Breast epithelium (tissue), 4 donors: Measurements from ENCODE around the gene DNAJB1. TPM values are rescaled to one million over a fixed set of nuclear protein-coding genes. Genes with fewer than 3 reads are reported as not detected.

Experiments
- DNase-seq, 2 donors: peaks; one replicate each; pipeline ENCODE4 v3.0.0-alpha.2; 2019; ENCODE audit warnings: low spot score in 2 of 2
- H3K27ac ChIP-seq, 2 donors: fragments of 200-600 bp; sonication (generic) in 1 of 2; one replicate each; pipeline ENCODE4 v1.5.1; 2016 to 2019; ENCODE audit warnings: mild to moderate bottlenecking in 1 of 2
- H3K27me3 ChIP-seq, 2 donors: fragments of 200-600 bp; sonication (generic) in 1 of 2; one replicate each; pipeline versions ENCODE4 v1.5.1 to v1.6.0; 2017 to 2019; ENCODE audit warnings: control low read depth in 1 of 2, mild to moderate bottlenecking in 1 of 2
- H3K36me3 ChIP-seq: fragments of 200-600 bp; one replicate; pipeline ENCODE4 v1.5.1; 2019
- H3K4me1 ChIP-seq, 2 donors: fragments of 200-600 bp; sonication (generic); one replicate each; pipeline ENCODE4 v1.5.1; 2016 to 2019; ENCODE audit warnings: control low read depth in 1 of 2
- H3K4me3 ChIP-seq, 3 donors: fragments of 200-600 bp; sonication (generic); 1 replicate in 2 of 3; 2 replicates in 1 of 3; pipeline ENCODE4 v1.5.1; 2016 to 2019; ENCODE audit warnings: mild to moderate bottlenecking in 3 of 3, moderate library complexity in 2 of 3
- H3K9me3 ChIP-seq, 2 donors: fragments of 200-600 bp; sonication (generic) in 1 of 2; one replicate each; pipeline ENCODE4 v1.5.1; 2016 to 2019; ENCODE audit warnings: control low read depth in 1 of 2
- CTCF ChIP-seq, 3 donors: fragments of 450-650 bp; IDR thresholded peaks; one replicate each; pipeline ENCODE4 v1.5.1; 2016 to 2017; ENCODE audit warnings: antibody characterized with exemption in 3 of 3, mild to moderate bottlenecking in 3 of 3, moderate library complexity in 3 of 3
- POLR2A ChIP-seq: fragments of 450-650 bp; IDR thresholded peaks from one replicate; pipeline ENCODE4 v1.6.1; 2016; ENCODE audit warnings: antibody characterized with exemption, mild to moderate bottlenecking, moderate library complexity
- POLR2AphosphoS5 ChIP-seq, 3 donors: sonication (generic); formaldehyde crosslinking; IDR thresholded peaks; one replicate each; pipeline ENCODE4 v1.6.1; 2017; ENCODE audit warnings: antibody characterized with exemption in 3 of 3
- intact Hi-C: fragments of 100-400 bp; cut with DNase I; formaldehyde crosslinking; loops from one replicate; pipeline ENCODE4 v1.15.1; 2023; ENCODE audit warnings: low total_unique reads
- total RNA-seq, 3 donors: library from RNA; depleted of rRNA; stranded (reverse); fragments of >200 nt; gene quantifications; one replicate each; pipeline ENCODE4 v1.1.0, GENCODE V29; 2016

DNAJB1 gene
- total RNA-seq, 3 donors from 2014 or later: 59.0 to 166 (median 102) TPM

- peak overlapping the region; percentile 88 to 96 (median 92) for H3K4me3 ChIP-seq
- H3K36me3 ChIP-seq: no peaks in the 10 kb centered on the region
- TF ChIP-seq CTCF (IDR thresholded peaks at IDR 0.05) (no peak), POLR2A (no peak), POLR2AphosphoS5 (IDR thresholded peaks at IDR 0.05) (no peak)
- DNase-seq: no peak
- H3K27ac ChIP-seq: peak overlapping the region; percentile 87 to 91
- H3K27me3 ChIP-seq: no peaks in the 10 kb centered on the region
- no peaks in the 10 kb centered on the region for H3K9me3 ChIP-seq
- H3K4me1 ChIP-seq: peaks cover 9 to 18% of the 10 kb centered on the region in 2 donors
- intact Hi-C loops: no loop called here
Observed at GRCh38 chr19:14495672-14496028, 22.5 kb downstream of the DNAJB1 start.

GRCh38 chr19:14494910-14495671 is 23.1 kb downstream of the DNAJB1 start:
- H3K36me3 ChIP-seq: no peaks in the 10 kb centered on the region
- intact Hi-C loops: no loop called here
- H3K4me1 ChIP-seq: peaks cover 9 to 18% of the 10 kb centered on the region in 2 donors
- peak overlapping the region; percentile 88 to 96 (median 92) for H3K4me3 ChIP-seq
- no peaks in the 10 kb centered on the region for H3K9me3 ChIP-seq
- TF ChIP-seq CTCF (IDR thresholded peaks at IDR 0.05): no peak
- no peak for TF ChIP-seq POLR2A
- no peak for TF ChIP-seq POLR2AphosphoS5 (IDR thresholded peaks at IDR 0.05)
- no peak for DNase-seq
- no peaks in the 10 kb centered on the region for H3K27me3 ChIP-seq
- peak overlapping the region; percentile 87 to 91 for H3K27ac ChIP-seq

GRCh38 chr19:14494411-14494810 is 23.8 kb downstream of the DNAJB1 start:
- TF ChIP-seq POLR2AphosphoS5 (IDR thresholded peaks at IDR 0.05) (no peak), POLR2A (no peak), CTCF (IDR thresholded peaks at IDR 0.05) (no peak)
- Histone ChIP-seq H3K9me3 (no peaks in the 10 kb centered on the region), H3K27ac (peak overlapping the region; percentile 87 to 91), H3K4me3 (peak overlapping the region in 2 of 3 donors; percentile 92 to 96), H3K27me3 (no peaks in the 10 kb centered on the region), H3K36me3 (no peaks in the 10 kb centered on the region), H3K4me1 (peaks cover 9 to 18% of the 10 kb centered on the region in 2 donors)
- intact Hi-C loops: no loop called here
- no peak for DNase-seq

GRCh38 chr19:14492756-14493337 is 25.4 kb downstream of the DNAJB1 start:
- Histone ChIP-seq H3K4me3 (no peak overlapping the region), H3K27me3 (no peaks in the 10 kb centered on the region), H3K36me3 (no peaks in the 10 kb centered on the region), H3K9me3 (no peaks in the 10 kb centered on the region), H3K27ac (no peak overlapping the region), H3K4me1 (peaks cover 9 to 18% of the 10 kb centered on the region in 2 donors)
- DNase-seq: no peak
- TF ChIP-seq POLR2A: no peak
- no peak for TF ChIP-seq POLR2AphosphoS5 (IDR thresholded peaks at IDR 0.05)
- intact Hi-C loops: no loop called here

GRCh38 chr19:14487370-14488125 is 30.6 kb downstream of the DNAJB1 start:
- no peak overlapping the region for H3K4me3 ChIP-seq
- no peak for DNase-seq
- no peaks in the 10 kb centered on the region for H3K27me3 ChIP-seq
- no peak overlapping the region for H3K27ac ChIP-seq
- intact Hi-C loops: no loop called here
- H3K36me3 ChIP-seq: no peaks in the 10 kb centered on the region
- no peaks in the 10 kb centered on the region for H3K4me1 ChIP-seq
- TF ChIP-seq POLR2AphosphoS5 (IDR thresholded peaks at IDR 0.05) (no peak), POLR2A (no peak), CTCF (IDR thresholded peaks at IDR 0.05) (no peak)
- no peaks in the 10 kb centered on the region for H3K9me3 ChIP-seq
